WTC11 (cell line): ENCODE results near the gene GJD2. TPM values are rescaled to one million over a fixed set of nuclear protein-coding genes. Genes with fewer than 3 reads are reported as not detected.

Source experiments
- ATAC-seq: fragments of 200-7000 bp; cut with Tn5 transposase; 2 replicates; pipeline ENCODE4 v1.10.0; 2021; ENCODE audit warnings: mild to moderate bottlenecking, moderate library complexity
- CTCF ChIA-PET: fragments of 300-600 bp; sonication (Branson Sonifier 250); formaldehyde crosslinking; loops from one replicate; lab custom pipeline; 2021; ENCODE audit warnings: antibody characterized with exemption; lab: Charles Lee
- POLR2A ChIA-PET: fragments of 350-600 bp; sonication (Branson Sonifier 250); formaldehyde crosslinking; loops from one replicate; lab custom pipeline; 2021; ENCODE audit warnings: antibody characterized with exemption; lab: Charles Lee
- DNase-seq: peaks from one replicate; pipeline ENCODE4 v3.0.0; 2021; ENCODE audit warnings: low spot score
- H3K27ac Mint-ChIP-seq: 2 replicates; pipeline ENCODE4 v1.8.0; 2021; ENCODE audit warnings: mixed read lengths
- H3K27me3 Mint-ChIP-seq: 2 replicates; pipeline ENCODE4 v1.8.0; 2021; ENCODE audit warnings: low read depth, mild to moderate bottlenecking, moderate library complexity, mixed read lengths
- H3K36me3 Mint-ChIP-seq: 2 replicates; pipeline ENCODE4 v1.8.0; 2021; ENCODE audit warnings: mixed read lengths
- H3K4me1 Mint-ChIP-seq: 2 replicates; pipeline ENCODE4 v1.8.0; 2022; ENCODE audit warnings: mixed read lengths
- H3K4me3 Mint-ChIP-seq: 2 replicates; pipeline ENCODE4 v1.8.0; 2021; ENCODE audit warnings: mild to moderate bottlenecking, moderate library complexity, mixed read lengths
- H3K9me3 Mint-ChIP-seq: 2 replicates; pipeline ENCODE4 v1.8.0; 2021; ENCODE audit warnings: mixed read lengths
- CTCF ChIP-seq: fragments of 200-600 bp; IDR thresholded peaks from 2 replicates; pipeline ENCODE4 v1.8.0; 2022; ENCODE audit warnings: antibody characterized with exemption
- E2F1 ChIP-seq: sonication (generic); formaldehyde crosslinking; IDR thresholded peaks from 2 replicates; pipeline ENCODE4 v1.8.0; 2022; ENCODE audit warnings: mild to moderate bottlenecking, missing genetic modification reagents
- E2F5 ChIP-seq: sonication (generic); formaldehyde crosslinking; IDR thresholded peaks from 2 replicates; pipeline ENCODE4 v1.8.1; 2022; ENCODE audit warnings: mild to moderate bottlenecking, moderate library complexity, missing genetic modification reagents
- ERG ChIP-seq: fragments of 250-450 bp; sonication (Bioruptor Pico); IDR thresholded peaks from 2 replicates; pipeline ENCODE4 v1.8.0; 2021; ENCODE audit warnings: mild to moderate bottlenecking
- FOXP1 ChIP-seq: sonication (generic); formaldehyde crosslinking; IDR thresholded peaks from 2 replicates; pipeline ENCODE4 v1.8.0; 2022; ENCODE audit warnings: missing genetic modification reagents, mild to moderate bottlenecking, moderate library complexity, borderline replicate concordance
- FOXP4 ChIP-seq: sonication (generic); formaldehyde crosslinking; IDR thresholded peaks from 2 replicates; pipeline ENCODE4 v1.8.0; 2022; ENCODE audit warnings: mild to moderate bottlenecking, missing genetic modification reagents
- GABPB1 ChIP-seq: sonication (generic); formaldehyde crosslinking; IDR thresholded peaks from 2 replicates; pipeline ENCODE4 v1.8.1; 2023; ENCODE audit warnings: mild to moderate bottlenecking, missing genetic modification reagents
- HMGA2 ChIP-seq: fragments of 250-450 bp; sonication (Bioruptor Pico); IDR thresholded peaks from 2 replicates; pipeline ENCODE4 v1.4.0; 2021; ENCODE audit warnings: mild to moderate bottlenecking, moderate library complexity
- JAZF1 ChIP-seq: fragments of 250-450 bp; sonication (Bioruptor Pico); IDR thresholded peaks from 2 replicates; pipeline ENCODE4 v1.9.0; 2021; ENCODE audit warnings: moderate library complexity, mild to moderate bottlenecking, inconsistent platforms
- MLX ChIP-seq: sonication (generic); formaldehyde crosslinking; IDR thresholded peaks from 2 replicates; pipeline ENCODE4 v1.8.1; 2023; ENCODE audit warnings: mild to moderate bottlenecking, missing genetic modification reagents, moderate library complexity
- PRDM15 ChIP-seq: sonication (generic); formaldehyde crosslinking; IDR thresholded peaks from 2 replicates; pipeline ENCODE4 v1.8.0; 2022; ENCODE audit warnings: missing genetic modification reagents
- PRRX2 ChIP-seq: fragments of 250-450 bp; sonication (Bioruptor Pico); IDR thresholded peaks from 2 replicates; pipeline ENCODE4 v1.8.0; 2021; ENCODE audit warnings: mild to moderate bottlenecking
- SMAD3 ChIP-seq: sonication (generic); formaldehyde crosslinking; IDR thresholded peaks from 2 replicates; pipeline ENCODE4 v1.8.0; 2022; ENCODE audit warnings: missing genetic modification reagents, mild to moderate bottlenecking, borderline replicate concordance
- ZNF396 ChIP-seq: fragments of 250-450 bp; sonication (Bioruptor Pico); IDR thresholded peaks from 2 replicates; pipeline ENCODE4 v1.8.0; 2021; ENCODE audit warnings: mild to moderate bottlenecking, moderate library complexity, borderline replicate concordance
- ZNF671 ChIP-seq: fragments of 250-450 bp; sonication (Bioruptor Pico); IDR thresholded peaks from 2 replicates; pipeline ENCODE4 v1.8.0; 2021; ENCODE audit warnings: mild to moderate bottlenecking
- total RNA-seq: library from RNA; stranded (reverse); gene quantifications from 3 replicates; pipeline ENCODE4 v1.2.3, GENCODE V29; 2021

The GJD2 gene
- total RNA-seq, 1 experiment from 2014 or later: 0.22 TPM

GRCh38 chr15:34759992-34760391 is 5.2 kb upstream of the GJD2 start (continued):
- TF ChIP-seq PRDM15 (CRISPR knock-in tag) (no peak), CTCF (no peak), ZNF396 (no peak), MLX (CRISPR knock-in tag) (no peak), SMAD3 (CRISPR knock-in tag) (no peak), ERG (CRISPR knock-in tag) (no peak), FOXP4 (CRISPR knock-in tag) (no peak), JAZF1 (CRISPR knock-in tag) (no peak), FOXP1 (CRISPR knock-in tag) (no peak)

- H3K27me3 Mint-ChIP-seq: peaks cover 48% of the 10 kb centered on the region
- H3K4me1 Mint-ChIP-seq: peaks cover 13% of the 10 kb centered on the region
- no peak overlapping the region for H3K27ac Mint-ChIP-seq
- ChIA-PET POLR2A (no interaction called here), CTCF (interaction anchor here (0.6 to 1.1 kb wide), 2 partner anchors 51 to 717 kb away, joined by 3 to 4 read pairs; no protein-coding TSS in a partner anchor)
- TF ChIP-seq PRRX2 (CRISPR knock-in tag) (no peak), ZNF671 (CRISPR knock-in tag) (no peak), HMGA2 (CRISPR knock-in tag) (no peak), GABPB1 (CRISPR knock-in tag) (no peak), E2F5 (CRISPR knock-in tag) (no peak), E2F1 (no peak)
- no peaks in the 10 kb centered on the region for H3K9me3 Mint-ChIP-seq
- no peak overlapping the region for H3K4me3 Mint-ChIP-seq
- DNase-seq (no peak), ATAC-seq (no peak)
- H3K36me3 Mint-ChIP-seq: no peaks in the 10 kb centered on the region
These were observed 4.5 kb upstream of the GJD2 start for GRCh38 chr15:34759347-34759746.
